ENCODE results near the gene TTC6.

Gene TTC6

GRCh38 chr14:37617864-37618365, 22.5 kb downstream of the TTC6 start:
- no peak for FAIRE-seq
- no peak for DNase-seq (ENCODE audit: insufficient read length)
- no peak for TF ChIP-seq POLR2A (IDR thresholded peaks at IDR 0.05; ENCODE audit: low read depth, low read length)
- no peak for TF ChIP-seq POLR2AphosphoS5 (IDR thresholded peaks at IDR 0.05; ENCODE audit: low read depth, low read length)
- TF ChIP-seq TAF1 (IDR thresholded peaks at IDR 0.05; ENCODE audit: borderline replicate concordance, low read depth, low read length) = no peak

GRCh38 chr14:37618498-37619028, 23.1 kb downstream of the TTC6 start:
- FAIRE-seq (no peak), DNase-seq (ENCODE audit: insufficient read length) (no peak)
- TF ChIP-seq POLR2A (IDR thresholded peaks at IDR 0.05; ENCODE audit: low read depth, low read length) (no peak), TAF1 (IDR thresholded peaks at IDR 0.05; ENCODE audit: borderline replicate concordance, low read depth, low read length) (no peak), POLR2AphosphoS5 (IDR thresholded peaks at IDR 0.05; ENCODE audit: low read depth, low read length) (no peak)

GRCh38 chr14:37620856-37621255, 25.4 kb downstream of the TTC6 start:
- TF ChIP-seq TAF1 (IDR thresholded peaks at IDR 0.05; ENCODE audit: borderline replicate concordance, low read depth, low read length) (no peak), POLR2AphosphoS5 (IDR thresholded peaks at IDR 0.05; ENCODE audit: low read depth, low read length) (no peak), POLR2A (IDR thresholded peaks at IDR 0.05; ENCODE audit: low read depth, low read length) (no peak)
- FAIRE-seq (no peak), DNase-seq (ENCODE audit: insufficient read length) (no peak)

- FAIRE-seq (no peak), DNase-seq (ENCODE audit: insufficient read length) (no peak)
- TF ChIP-seq TAF1 (IDR thresholded peaks at IDR 0.05; ENCODE audit: borderline replicate concordance, low read depth, low read length) (no peak), POLR2AphosphoS5 (IDR thresholded peaks at IDR 0.05; ENCODE audit: low read depth, low read length) (no peak), POLR2A (IDR thresholded peaks at IDR 0.05; ENCODE audit: low read depth, low read length) (no peak)
Observed at GRCh38 chr14:37622231-37622923, 26.9 kb downstream of the TTC6 start.

GRCh38 chr14:37623426-37623951, 28.1 kb downstream of the TTC6 start:
- no peak for TF ChIP-seq POLR2A (IDR thresholded peaks at IDR 0.05; ENCODE audit: low read depth, low read length)
- no peak for TF ChIP-seq POLR2AphosphoS5 (IDR thresholded peaks at IDR 0.05; ENCODE audit: low read depth, low read length)
- no peak for TF ChIP-seq TAF1 (IDR thresholded peaks at IDR 0.05; ENCODE audit: borderline replicate concordance, low read depth, low read length)
- FAIRE-seq (no peak), DNase-seq (ENCODE audit: insufficient read length) (no peak)

GRCh38 chr14:37623971-37624370, 28.5 kb downstream of the TTC6 start:
- FAIRE-seq (no peak), DNase-seq (ENCODE audit: insufficient read length) (no peak)
- TF ChIP-seq TAF1 (IDR thresholded peaks at IDR 0.05; ENCODE audit: borderline replicate concordance, low read depth, low read length) = no peak
- no peak for TF ChIP-seq POLR2AphosphoS5 (IDR thresholded peaks at IDR 0.05; ENCODE audit: low read depth, low read length)
- no peak for TF ChIP-seq POLR2A (IDR thresholded peaks at IDR 0.05; ENCODE audit: low read depth, low read length)

GRCh38 chr14:37625597-37626595, 30.5 kb downstream of the TTC6 start:
- DNase-seq (ENCODE audit: insufficient read length) = no peak
- FAIRE-seq = no peak

GRCh38 chr14:37637341-37637740, 41.9 kb downstream of the TTC6 start:
- FAIRE-seq (no peak), DNase-seq (ENCODE audit: insufficient read length) (no peak)
- TF ChIP-seq POLR2A (IDR thresholded peaks at IDR 0.05; ENCODE audit: low read depth, low read length) (no peak), POLR2AphosphoS5 (IDR thresholded peaks at IDR 0.05; ENCODE audit: low read depth, low read length) (no peak), TAF1 (IDR thresholded peaks at IDR 0.05; ENCODE audit: borderline replicate concordance, low read depth, low read length) (no peak)

More at GRCh38 chr14:37625597-37626595, 30.5 kb downstream of the TTC6 start:
- TF ChIP-seq POLR2A (IDR thresholded peaks at IDR 0.05; ENCODE audit: low read depth, low read length) = no peak
- no peak for TF ChIP-seq TAF1 (IDR thresholded peaks at IDR 0.05; ENCODE audit: borderline replicate concordance, low read depth, low read length)
- no peak for TF ChIP-seq POLR2AphosphoS5 (IDR thresholded peaks at IDR 0.05; ENCODE audit: low read depth, low read length)

GRCh38 chr14:37638599-37638998, 43.2 kb downstream of the TTC6 start:
- TF ChIP-seq POLR2AphosphoS5 (IDR thresholded peaks at IDR 0.05; ENCODE audit: low read depth, low read length) (no peak), TAF1 (IDR thresholded peaks at IDR 0.05; ENCODE audit: borderline replicate concordance, low read depth, low read length) (no peak), POLR2A (IDR thresholded peaks at IDR 0.05; ENCODE audit: low read depth, low read length) (no peak)
- FAIRE-seq (no peak), DNase-seq (ENCODE audit: insufficient read length) (no peak)

GRCh38 chr14:37641117-37641516, 45.7 kb downstream of the TTC6 start:
- no peak for FAIRE-seq
- TF ChIP-seq POLR2AphosphoS5 (IDR thresholded peaks at IDR 0.05; ENCODE audit: low read depth, low read length) = no peak
- no peak for TF ChIP-seq POLR2A (IDR thresholded peaks at IDR 0.05; ENCODE audit: low read depth, low read length)
- TF ChIP-seq TAF1 (IDR thresholded peaks at IDR 0.05; ENCODE audit: borderline replicate concordance, low read depth, low read length) = no peak
- DNase-seq (ENCODE audit: insufficient read length) = no peak

GRCh38 chr14:37642125-37642524, 46.7 kb downstream of the TTC6 start:
- no peak for FAIRE-seq

More at GRCh38 chr14:37642125-37642524, 46.7 kb downstream of the TTC6 start:
- TF ChIP-seq POLR2AphosphoS5 (IDR thresholded peaks at IDR 0.05; ENCODE audit: low read depth, low read length) = no peak
- no peak for DNase-seq (ENCODE audit: insufficient read length)

Data from GM12892 (cell line).